ENCODE results near the gene PLCD1. TPM values are rescaled to one million over a fixed set of nuclear protein-coding genes. Genes with fewer than 3 reads are reported as not detected.

Gene PLCD1
- total and polyA plus RNA-seq, 2 donors (not counting 1 experiment from before 2014, with no cell fraction given): 8.2 to 47.2 TPM

- Histone ChIP-seq H3K4me3 (replicated peaks in 1 of 4; ENCODE audit: control extremely low read depth in 1 of 4, insufficient read depth in 1 of 4, low read depth in 3 of 4, low read length in 4 of 4) (no peak overlapping the region), H3K27me3 (ENCODE audit: control insufficient read depth, insufficient read depth, low read length) (no peaks in the 10 kb centered on the region), H3K4me2 (ENCODE audit: extremely low read depth, insufficient read depth, low read length) (no peak overlapping the region), H4K20me1 (ENCODE audit: control insufficient read depth, extremely low read depth, insufficient read depth, low read length) (no peaks in the 10 kb centered on the region), H3K9ac (ENCODE audit: insufficient read depth, low read length) (no peak overlapping the region), H3K9me3 (ENCODE audit: control insufficient read depth, insufficient read depth, low read depth, low read length) (no peaks in the 10 kb centered on the region), H3K79me2 (ENCODE audit: control insufficient read depth, insufficient read depth, low read length) (no peaks in the 10 kb centered on the region), H3K4me1 (ENCODE audit: control insufficient read depth, extremely low read depth, insufficient read depth, low read length) (no peaks in the 10 kb centered on the region), H2AFZ (ENCODE audit: low read length) (no peak overlapping the region), H3K36me3 (ENCODE audit: control insufficient read depth, insufficient read depth, low read length) (peaks cover 4% of the 10 kb centered on the region), H3K27ac (ENCODE audit: insufficient read depth, low read length) (no peak overlapping the region)
- TF ChIP-seq EZH2 (IDR thresholded peaks at IDR 0.05; ENCODE audit: low read length, missing control alignments) (no peak), CTCF (conservative IDR thresholded peaks at IDR 0.05 in 1 of 2, IDR thresholded peaks at IDR 0.05 in 1 of 2; ENCODE audit: low read depth in 1 of 2, low read length in 2 of 2) (no peak)
- DNase-seq (ENCODE audit: low read depth in 2 of 2): no peak
Observed at GRCh38 chr3:37982331-37982730, 47.1 kb downstream of the PLCD1 start.

- no peak overlapping the region for H3K27ac ChIP-seq (ENCODE audit: insufficient read depth, low read length)
- no peaks in the 10 kb centered on the region for H3K79me2 ChIP-seq (ENCODE audit: control insufficient read depth, insufficient read depth, low read length)
Observed at GRCh38 chr3:37981348-37981664, 48.1 kb downstream of the PLCD1 start.

GRCh38 chr3:37980462-37981347, 48.7 kb downstream of the PLCD1 start:
- no peak overlapping the region for H3K4me3 ChIP-seq (replicated peaks in 1 of 4; ENCODE audit: control extremely low read depth in 1 of 4, insufficient read depth in 1 of 4, low read depth in 3 of 4, low read length in 4 of 4)
- peaks cover 11% of the 10 kb centered on the region for H3K36me3 ChIP-seq (ENCODE audit: control insufficient read depth, insufficient read depth, low read length)
- no peak for DNase-seq (ENCODE audit: low read depth in 2 of 2)
- H3K4me1 ChIP-seq (ENCODE audit: control insufficient read depth, extremely low read depth, insufficient read depth, low read length): no peaks in the 10 kb centered on the region
- H3K27ac ChIP-seq (ENCODE audit: insufficient read depth, low read length): no peak overlapping the region
- no peak overlapping the region for H3K4me2 ChIP-seq (ENCODE audit: extremely low read depth, insufficient read depth, low read length)
- TF ChIP-seq EZH2 (IDR thresholded peaks at IDR 0.05; ENCODE audit: low read length, missing control alignments) (no peak), CTCF (conservative IDR thresholded peaks at IDR 0.05 in 1 of 2, IDR thresholded peaks at IDR 0.05 in 1 of 2; ENCODE audit: low read depth in 1 of 2, low read length in 2 of 2) (no peak)
- H2AFZ ChIP-seq (ENCODE audit: low read length): no peak overlapping the region
- H4K20me1 ChIP-seq (ENCODE audit: control insufficient read depth, extremely low read depth, insufficient read depth, low read length): no peaks in the 10 kb centered on the region
- no peaks in the 10 kb centered on the region for H3K9me3 ChIP-seq (ENCODE audit: control insufficient read depth, insufficient read depth, low read depth, low read length)
- H3K9ac ChIP-seq (ENCODE audit: insufficient read depth, low read length): no peak overlapping the region
- H3K27me3 ChIP-seq (ENCODE audit: control insufficient read depth, insufficient read depth, low read length): no peaks in the 10 kb centered on the region
- H3K79me2 ChIP-seq (ENCODE audit: control insufficient read depth, insufficient read depth, low read length): no peaks in the 10 kb centered on the region

More at GRCh38 chr3:37981348-37981664, 48.1 kb downstream of the PLCD1 start:
- TF ChIP-seq CTCF (conservative IDR thresholded peaks at IDR 0.05 in 1 of 2, IDR thresholded peaks at IDR 0.05 in 1 of 2; ENCODE audit: low read depth in 1 of 2, low read length in 2 of 2): no peak
- Histone ChIP-seq H3K9ac (ENCODE audit: insufficient read depth, low read length) (no peak overlapping the region), H3K4me3 (replicated peaks in 1 of 4; ENCODE audit: control extremely low read depth in 1 of 4, insufficient read depth in 1 of 4, low read depth in 3 of 4, low read length in 4 of 4) (no peak overlapping the region), H2AFZ (ENCODE audit: low read length) (no peak overlapping the region), H3K4me1 (ENCODE audit: control insufficient read depth, extremely low read depth, insufficient read depth, low read length) (no peaks in the 10 kb centered on the region), H3K4me2 (ENCODE audit: extremely low read depth, insufficient read depth, low read length) (no peak overlapping the region), H3K27me3 (ENCODE audit: control insufficient read depth, insufficient read depth, low read length) (no peaks in the 10 kb centered on the region), H3K36me3 (ENCODE audit: control insufficient read depth, insufficient read depth, low read length) (peaks cover 8% of the 10 kb centered on the region), H4K20me1 (ENCODE audit: control insufficient read depth, extremely low read depth, insufficient read depth, low read length) (no peaks in the 10 kb centered on the region), H3K9me3 (ENCODE audit: control insufficient read depth, insufficient read depth, low read depth, low read length) (no peaks in the 10 kb centered on the region)
- no peak for DNase-seq (ENCODE audit: low read depth in 2 of 2)
